HG03064 (cell line): ENCODE results near the gene IGF2BP3.
A peak's percentile ranks its signal among the peaks of the same experiment; 100 is the strongest.

Experiments used
- ATAC-seq: cut with Tn5 transposase; IDR thresholded peaks from one replicate; pipeline ENCODE4 v1.9.1; 2021; ENCODE audit warnings: low read depth; ENCODE audit not compliant: unreplicated experiment

IGF2BP3 gene

GRCh38 chr7:23276947-23277346 lies 193.3 kb downstream of the IGF2BP3 start:
- ATAC-seq = no peak

- no peak for ATAC-seq
Observed at GRCh38 chr7:23276376-23276775, 193.9 kb downstream of the IGF2BP3 start.

DNA sequence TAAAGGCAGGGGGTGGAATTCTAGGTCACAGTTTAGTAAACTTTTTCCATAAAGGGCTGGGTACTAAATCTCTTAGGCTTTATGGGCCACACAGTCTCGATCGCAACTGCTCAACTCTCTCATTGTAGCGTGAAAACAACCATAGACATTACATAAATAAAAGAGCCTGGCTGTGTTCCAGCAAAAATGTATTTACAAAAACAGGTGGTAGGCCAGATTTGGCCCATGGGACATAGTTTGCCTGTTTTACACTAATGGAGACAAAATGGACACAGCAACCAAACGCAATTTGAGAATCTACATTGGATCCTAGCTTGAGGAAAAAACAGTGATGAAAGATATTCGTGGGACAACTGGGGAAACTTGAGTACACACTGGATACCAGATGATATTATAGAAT lies 194.4 kb downstream of the IGF2BP3 start:
- no peak for ATAC-seq

GRCh38 chr7:23273141-23273599 lies 197.1 kb downstream of the IGF2BP3 start:
- ATAC-seq = peak; percentile 93

- no peak for ATAC-seq
Observed at GRCh38 chr7:23272275-23272674, 198.0 kb downstream of the IGF2BP3 start.

DNA sequence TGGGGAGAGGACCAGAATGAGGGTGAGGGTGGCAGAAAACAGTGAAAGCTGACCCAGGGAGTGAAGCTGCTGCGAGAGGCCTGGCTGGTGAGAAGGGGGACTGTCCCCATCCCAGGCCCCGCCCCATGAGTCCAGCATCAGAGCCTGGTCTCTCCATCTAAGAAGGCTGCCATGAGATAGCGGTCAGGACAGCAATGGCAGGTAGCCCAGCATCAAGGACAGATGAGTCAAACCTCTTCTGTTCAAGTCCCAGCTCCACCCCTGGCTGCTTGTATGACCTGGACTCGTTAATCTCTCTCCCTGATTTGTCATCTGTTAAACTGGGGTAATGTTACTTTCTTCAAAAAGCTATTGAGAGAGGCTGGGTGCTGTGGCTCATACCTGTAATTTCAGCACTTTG lies 201.5 kb downstream of the IGF2BP3 start:
- ATAC-seq = no peak

- ATAC-seq = no peak
Observed at GRCh38 chr7:23268167-23268566, 202.1 kb downstream of the IGF2BP3 start.

GRCh38 chr7:23267357-23267756 lies 202.9 kb downstream of the IGF2BP3 start:
- no peak for ATAC-seq

DNA sequence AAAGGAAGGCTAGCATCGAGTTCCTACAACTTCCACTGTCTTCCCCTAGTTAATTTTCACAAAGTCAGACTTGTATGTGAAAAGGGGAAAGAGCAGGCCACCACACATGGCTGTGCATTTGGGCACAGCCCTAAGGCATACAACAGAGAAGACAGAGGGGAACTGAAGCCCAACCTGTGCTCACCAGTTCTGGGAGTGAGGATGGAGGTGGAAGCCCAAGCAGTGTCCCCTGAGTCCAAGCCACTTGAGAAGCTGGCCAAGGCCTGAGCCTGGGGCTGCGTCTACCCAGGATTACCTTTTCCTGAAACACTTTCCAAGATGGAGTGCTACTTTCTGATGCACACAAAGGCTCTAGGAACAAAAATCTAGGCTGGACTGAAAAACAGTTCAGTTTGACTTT lies 203.4 kb downstream of the IGF2BP3 start:
- ATAC-seq = no peak

- ATAC-seq = no peak
Observed at GRCh38 chr7:23264916-23265458, 205.3 kb downstream of the IGF2BP3 start.

- no peak for ATAC-seq
Observed at GRCh38 chr7:23261843-23262452, 208.3 kb downstream of the IGF2BP3 start.

- no peak for ATAC-seq
Observed at GRCh38 chr7:23260371-23260770, 209.9 kb downstream of the IGF2BP3 start.
